ENCODE results near the gene FIGNL2. TPM values are rescaled to one million over a fixed set of nuclear protein-coding genes. Genes with fewer than 3 reads are reported as not detected.

FIGNL2 gene
- total RNA-seq, 2 donors from 2014 or later: 0.86 TPM

GRCh38 chr12:51845482-51845881 is 3.0 kb downstream of the FIGNL2 start:
- ATAC-seq (replicated peaks in 1 of 2): no peak
- no peaks in the 10 kb centered on the region for H3K9me3 Mint-ChIP-seq
- H3K36me3 Mint-ChIP-seq (ENCODE audit: insufficient read depth in 2 of 2): no peaks in the 10 kb centered on the region
- peaks cover 17% of the 10 kb centered on the region for H3K4me1 Mint-ChIP-seq (ENCODE audit: low read depth)
- peak overlapping the region in 1 of 2 donors; percentile 5 for H3K4me3 Mint-ChIP-seq
- H3K27me3 Mint-ChIP-seq (ENCODE audit: low read depth): peaks cover 46% of the 10 kb centered on the region
- no peak overlapping the region for H3K27ac Mint-ChIP-seq
- no peak for DNase-seq

GRCh38 chr12:51844854-51845253 is 3.7 kb downstream of the FIGNL2 start:
- Mint-ChIP-seq H3K4me1 (ENCODE audit: low read depth) (peaks cover 17% of the 10 kb centered on the region), H3K27ac (no peak overlapping the region), H3K9me3 (no peaks in the 10 kb centered on the region), H3K4me3 (no peak overlapping the region), H3K27me3 (ENCODE audit: low read depth) (peaks cover 48% of the 10 kb centered on the region), H3K36me3 (ENCODE audit: insufficient read depth in 2 of 2) (no peaks in the 10 kb centered on the region)
- DNase-seq (no peak), ATAC-seq (replicated peaks in 1 of 2) (no peak)

- no peaks in the 10 kb centered on the region for H3K36me3 Mint-ChIP-seq (ENCODE audit: insufficient read depth in 2 of 2)
- no peak for ATAC-seq (replicated peaks in 1 of 2)
- no peak for DNase-seq
- H3K4me3 Mint-ChIP-seq: no peak overlapping the region
- peaks cover 9% of the 10 kb centered on the region for H3K4me1 Mint-ChIP-seq (ENCODE audit: low read depth)
- no peaks in the 10 kb centered on the region for H3K9me3 Mint-ChIP-seq
- no peak overlapping the region for H3K27ac Mint-ChIP-seq
- H3K27me3 Mint-ChIP-seq (ENCODE audit: low read depth): peaks cover 58% of the 10 kb centered on the region
Measured at GRCh38 chr12:51841727-51842126, 6.8 kb downstream of the FIGNL2 start.

- no peak for ATAC-seq (replicated peaks in 1 of 2)
- H3K27ac Mint-ChIP-seq: no peak overlapping the region
- H3K4me1 Mint-ChIP-seq (ENCODE audit: low read depth): peaks cover 2% of the 10 kb centered on the region
- DNase-seq: no peak
- no peaks in the 10 kb centered on the region for H3K36me3 Mint-ChIP-seq (ENCODE audit: insufficient read depth in 2 of 2)
- H3K9me3 Mint-ChIP-seq: no peaks in the 10 kb centered on the region
- H3K27me3 Mint-ChIP-seq (ENCODE audit: low read depth): peaks cover 53% of the 10 kb centered on the region
- H3K4me3 Mint-ChIP-seq: no peak overlapping the region
Measured at GRCh38 chr12:51840966-51841365, 7.6 kb downstream of the FIGNL2 start.

GRCh38 chr12:51839310-51839947 is 9.1 kb downstream of the FIGNL2 start:
- H3K4me3 Mint-ChIP-seq: no peak overlapping the region
- H3K27ac Mint-ChIP-seq: no peak overlapping the region
- H3K4me1 Mint-ChIP-seq (ENCODE audit: low read depth): no peaks in the 10 kb centered on the region

GRCh38 chr12:51838762-51839161 is 9.8 kb downstream of the FIGNL2 start:
- no peak overlapping the region for H3K4me3 Mint-ChIP-seq
- no peaks in the 10 kb centered on the region for H3K36me3 Mint-ChIP-seq (ENCODE audit: insufficient read depth in 2 of 2)
- ATAC-seq (replicated peaks in 1 of 2) (no peak), DNase-seq (no peak)
- no peak overlapping the region for H3K27ac Mint-ChIP-seq
- H3K27me3 Mint-ChIP-seq (ENCODE audit: low read depth): peaks cover 35% of the 10 kb centered on the region
- H3K9me3 Mint-ChIP-seq: no peaks in the 10 kb centered on the region
- H3K4me1 Mint-ChIP-seq (ENCODE audit: low read depth): no peaks in the 10 kb centered on the region

More at GRCh38 chr12:51839310-51839947, 9.1 kb downstream of the FIGNL2 start:
- Mint-ChIP-seq H3K36me3 (ENCODE audit: insufficient read depth in 2 of 2) (no peaks in the 10 kb centered on the region), H3K27me3 (ENCODE audit: low read depth) (peaks cover 38% of the 10 kb centered on the region), H3K9me3 (no peaks in the 10 kb centered on the region)
- DNase-seq (no peak), ATAC-seq (replicated peaks in 1 of 2) (no peak)

GRCh38 chr12:51838036-51838435 is 10.5 kb downstream of the FIGNL2 start:
- H3K4me1 Mint-ChIP-seq (ENCODE audit: low read depth): peaks cover 5% of the 10 kb centered on the region
- H3K27me3 Mint-ChIP-seq (ENCODE audit: low read depth): peaks cover 37% of the 10 kb centered on the region
- DNase-seq (no peak), ATAC-seq (replicated peaks in 1 of 2) (no peak)
- no peak overlapping the region for H3K4me3 Mint-ChIP-seq
- H3K36me3 Mint-ChIP-seq (ENCODE audit: insufficient read depth in 2 of 2): no peaks in the 10 kb centered on the region
- no peaks in the 10 kb centered on the region for H3K9me3 Mint-ChIP-seq
- H3K27ac Mint-ChIP-seq: no peak overlapping the region

- DNase-seq (no peak), ATAC-seq (replicated peaks in 1 of 2) (no peak)
- Mint-ChIP-seq H3K36me3 (ENCODE audit: insufficient read depth in 2 of 2) (no peaks in the 10 kb centered on the region), H3K9me3 (no peaks in the 10 kb centered on the region), H3K4me3 (no peak overlapping the region), H3K27ac (no peak overlapping the region), H3K4me1 (ENCODE audit: low read depth) (peaks cover 12% of the 10 kb centered on the region), H3K27me3 (ENCODE audit: low read depth) (peaks cover 37% of the 10 kb centered on the region)
Measured at GRCh38 chr12:51837286-51837685, 11.2 kb downstream of the FIGNL2 start.

GRCh38 chr12:51836827-51837173 is 11.7 kb downstream of the FIGNL2 start:
- Mint-ChIP-seq H3K27ac (no peak overlapping the region), H3K9me3 (no peaks in the 10 kb centered on the region), H3K4me1 (ENCODE audit: low read depth) (peaks cover 15% of the 10 kb centered on the region), H3K4me3 (no peak overlapping the region), H3K27me3 (ENCODE audit: low read depth) (peaks cover 37% of the 10 kb centered on the region), H3K36me3 (ENCODE audit: insufficient read depth in 2 of 2) (no peaks in the 10 kb centered on the region)
- DNase-seq: no peak
- no peak for ATAC-seq (replicated peaks in 1 of 2)

- peaks cover 15% of the 10 kb centered on the region for H3K4me1 Mint-ChIP-seq (ENCODE audit: low read depth)
- no peaks in the 10 kb centered on the region for H3K9me3 Mint-ChIP-seq
- DNase-seq (no peak), ATAC-seq (replicated peaks in 1 of 2) (no peak)
- H3K27ac Mint-ChIP-seq: no peak overlapping the region
- H3K4me3 Mint-ChIP-seq: no peak overlapping the region
- no peaks in the 10 kb centered on the region for H3K36me3 Mint-ChIP-seq (ENCODE audit: insufficient read depth in 2 of 2)
- peaks cover 42% of the 10 kb centered on the region for H3K27me3 Mint-ChIP-seq (ENCODE audit: low read depth)
Measured at GRCh38 chr12:51836041-51836826, 12.3 kb downstream of the FIGNL2 start.

GRCh38 chr12:51834411-51834810 is 14.1 kb downstream of the FIGNL2 start:
- Mint-ChIP-seq H3K4me3 (no peak overlapping the region), H3K9me3 (no peaks in the 10 kb centered on the region), H3K27me3 (ENCODE audit: low read depth) (peaks cover 42% of the 10 kb centered on the region)

GRCh38 chr12:51833448-51834227 is 14.9 kb downstream of the FIGNL2 start:
- peaks cover 36% of the 10 kb centered on the region for H3K27me3 Mint-ChIP-seq (ENCODE audit: low read depth)
- H3K4me1 Mint-ChIP-seq (ENCODE audit: low read depth): peaks cover 19% of the 10 kb centered on the region
- ATAC-seq (replicated peaks in 1 of 2) (no peak), DNase-seq (no peak)
- H3K4me3 Mint-ChIP-seq: peak overlapping the region in 1 of 2 donors; percentile 31
- H3K9me3 Mint-ChIP-seq: no peaks in the 10 kb centered on the region
- H3K36me3 Mint-ChIP-seq (ENCODE audit: insufficient read depth in 2 of 2): no peaks in the 10 kb centered on the region
- no peak overlapping the region for H3K27ac Mint-ChIP-seq

More at GRCh38 chr12:51834411-51834810, 14.1 kb downstream of the FIGNL2 start:
- no peak for DNase-seq
- ATAC-seq (replicated peaks in 1 of 2): no peak
- Mint-ChIP-seq H3K27ac (no peak overlapping the region), H3K4me1 (ENCODE audit: low read depth) (peaks cover 15% of the 10 kb centered on the region), H3K36me3 (ENCODE audit: insufficient read depth in 2 of 2) (no peaks in the 10 kb centered on the region)

All from activated T-cell treated with anti-CD3 and anti-CD28 coated beads, Interleukin-2, amount 50 U/mL, for 72 hours (primary cell).